ENCODE measurements around the gene ZBTB40. TPM values are rescaled to one million over a fixed set of nuclear protein-coding genes. Genes with fewer than 3 reads are reported as not detected.

ZBTB40 gene
- total and polyA plus RNA-seq, 5 experiments from 2014 or later, result 1.4 to 67.2 (median 4.8) TPM

- H3K9me3 Mint-ChIP-seq, result no peaks in the 10 kb centered on the region
- no peak for ATAC-seq
- peaks cover 0 to 3% (median 0%) of the 10 kb centered on the region in 3 donors for H3K36me3 Mint-ChIP-seq
- H3K27ac Mint-ChIP-seq, result no peak overlapping the region
- H3K4me3 Mint-ChIP-seq, result peak overlapping the region in 7 of 10 donors; percentile 12 to 56 (median 43)
- no peak for DNase-seq
- POLR2A ChIA-PET, result no interaction called here
- H3K4me1 Mint-ChIP-seq, result peaks cover 5 to 11% (median 7%) of the 10 kb centered on the region in 4 donors
- peaks cover 20 to 70% (median 43%) of the 10 kb centered on the region in 5 donors for H3K27me3 Mint-ChIP-seq
Measured at GRCh38 chr1:22563671-22564602, 112.3 kb downstream of the ZBTB40 start.

- ATAC-seq (no peak), DNase-seq (no peak)
- Mint-ChIP-seq H3K4me1 (peaks cover 5 to 11% (median 7%) of the 10 kb centered on the region in 4 donors), H3K9me3 (no peaks in the 10 kb centered on the region), H3K27me3 (peaks cover 17 to 50% (median 40%) of the 10 kb centered on the region in 5 donors), H3K4me3 (no peak overlapping the region), H3K27ac (no peak overlapping the region), H3K36me3 (peaks cover 0 to 3% (median 0%) of the 10 kb centered on the region in 3 donors)
- POLR2A ChIA-PET, result no interaction called here
Measured at GRCh38 chr1:22566161-22566560, 114.5 kb downstream of the ZBTB40 start.

- H3K4me3 Mint-ChIP-seq, result no peak overlapping the region
- H3K27ac Mint-ChIP-seq, result no peak overlapping the region
- H3K9me3 Mint-ChIP-seq, result no peaks in the 10 kb centered on the region
- DNase-seq (no peak), ATAC-seq (no peak)
- peaks cover 9 to 43% (median 33%) of the 10 kb centered on the region in 5 donors for H3K27me3 Mint-ChIP-seq
- POLR2A ChIA-PET, result no interaction called here
- peaks cover 5 to 11% (median 7%) of the 10 kb centered on the region in 4 donors for H3K4me1 Mint-ChIP-seq
- H3K36me3 Mint-ChIP-seq, result peaks cover 0 to 3% (median 0%) of the 10 kb centered on the region in 3 donors
Measured at GRCh38 chr1:22567197-22567596, 115.5 kb downstream of the ZBTB40 start.

GRCh38 chr1:22567994-22568393 is 116.3 kb downstream of the ZBTB40 start:
- H3K4me3 Mint-ChIP-seq, result no peak overlapping the region
- no peaks in the 10 kb centered on the region for H3K9me3 Mint-ChIP-seq
- DNase-seq (no peak), ATAC-seq (no peak)
- peaks cover 0 to 3% (median 0%) of the 10 kb centered on the region in 3 donors for H3K36me3 Mint-ChIP-seq
- H3K27ac Mint-ChIP-seq, result no peak overlapping the region
- POLR2A ChIA-PET, result no interaction called here
- peaks cover 9 to 42% (median 29%) of the 10 kb centered on the region in 5 donors for H3K27me3 Mint-ChIP-seq
- H3K4me1 Mint-ChIP-seq, result peaks cover 5 to 8% (median 6%) of the 10 kb centered on the region in 4 donors

- Mint-ChIP-seq H3K9me3 (no peaks in the 10 kb centered on the region), H3K4me1 (peaks cover 0 to 4% (median 2%) of the 10 kb centered on the region in 4 donors), H3K36me3 (no peaks in the 10 kb centered on the region), H3K4me3 (no peak overlapping the region), H3K27ac (no peak overlapping the region), H3K27me3 (peaks cover 7 to 35% (median 24%) of the 10 kb centered on the region in 5 donors)
- DNase-seq, result no peak
- POLR2A ChIA-PET, result no interaction called here
- no peak for ATAC-seq
Measured at GRCh38 chr1:22569269-22569668, 117.6 kb downstream of the ZBTB40 start.

- H3K27ac Mint-ChIP-seq, result no peak overlapping the region
- DNase-seq (no peak), ATAC-seq (no peak)
- H3K9me3 Mint-ChIP-seq, result no peaks in the 10 kb centered on the region
- H3K27me3 Mint-ChIP-seq, result peaks cover 2 to 31% (median 18%) of the 10 kb centered on the region in 5 donors
- H3K4me3 Mint-ChIP-seq, result no peak overlapping the region
- no peaks in the 10 kb centered on the region for H3K4me1 Mint-ChIP-seq
- POLR2A ChIA-PET, result no interaction called here
- no peaks in the 10 kb centered on the region for H3K36me3 Mint-ChIP-seq
Measured at GRCh38 chr1:22570140-22570909, 118.7 kb downstream of the ZBTB40 start.

- Mint-ChIP-seq H3K9me3 (peaks cover 0 to 6% (median 0%) of the 10 kb centered on the region in 9 donors), H3K27ac (no peak overlapping the region), H3K36me3 (no peaks in the 10 kb centered on the region), H3K4me1 (no peaks in the 10 kb centered on the region), H3K27me3 (peaks cover 2 to 27% (median 8%) of the 10 kb centered on the region in 5 donors), H3K4me3 (no peak overlapping the region)
- DNase-seq (no peak), ATAC-seq (no peak)
- POLR2A ChIA-PET, result no interaction called here
Measured at GRCh38 chr1:22572818-22573217, 121.2 kb downstream of the ZBTB40 start.

- POLR2A ChIA-PET, result no interaction called here
- Mint-ChIP-seq H3K27me3 (peaks cover 2 to 27% (median 8%) of the 10 kb centered on the region in 5 donors), H3K27ac (no peak overlapping the region), H3K9me3 (peaks cover 0 to 10% (median 0%) of the 10 kb centered on the region in 9 donors), H3K36me3 (no peaks in the 10 kb centered on the region), H3K4me1 (no peaks in the 10 kb centered on the region), H3K4me3 (no peak overlapping the region)
- DNase-seq, result no peak
- ATAC-seq, result no peak
Measured at GRCh38 chr1:22573237-22573636, 121.6 kb downstream of the ZBTB40 start.

- no peak overlapping the region for H3K4me3 Mint-ChIP-seq
- POLR2A ChIA-PET, result no interaction called here
- ATAC-seq (no peak), DNase-seq (no peak)
- H3K27ac Mint-ChIP-seq, result no peak overlapping the region
- no peaks in the 10 kb centered on the region for H3K36me3 Mint-ChIP-seq
- H3K27me3 Mint-ChIP-seq, result peaks cover 2 to 20% (median 8%) of the 10 kb centered on the region in 5 donors
- peaks cover 0 to 2% (median 0%) of the 10 kb centered on the region in 4 donors for H3K4me1 Mint-ChIP-seq
- peaks cover 0 to 10% (median 0%) of the 10 kb centered on the region in 9 donors for H3K9me3 Mint-ChIP-seq
Measured at GRCh38 chr1:22575532-22576149, 124.0 kb downstream of the ZBTB40 start.

GRCh38 chr1:22576150-22576544 is 124.5 kb downstream of the ZBTB40 start:
- no peak for DNase-seq
- Mint-ChIP-seq H3K36me3 (no peaks in the 10 kb centered on the region), H3K4me3 (no peak overlapping the region), H3K27me3 (peaks cover 2 to 20% (median 8%) of the 10 kb centered on the region in 5 donors), H3K27ac (no peak overlapping the region), H3K9me3 (peaks cover 0 to 10% (median 0%) of the 10 kb centered on the region in 9 donors), H3K4me1 (peaks cover 0 to 2% (median 0%) of the 10 kb centered on the region in 4 donors)
- ATAC-seq, result no peak
- POLR2A ChIA-PET, result no interaction called here

- peaks cover 0 to 2% (median 0%) of the 10 kb centered on the region in 4 donors for H3K4me1 Mint-ChIP-seq
- no peak overlapping the region for H3K27ac Mint-ChIP-seq
- POLR2A ChIA-PET, result no interaction called here
- DNase-seq (no peak), ATAC-seq (no peak)
- peaks cover 0 to 10% (median 0%) of the 10 kb centered on the region in 9 donors for H3K9me3 Mint-ChIP-seq
- no peaks in the 10 kb centered on the region for H3K36me3 Mint-ChIP-seq
- H3K4me3 Mint-ChIP-seq, result no peak overlapping the region
- H3K27me3 Mint-ChIP-seq, result peaks cover 2 to 20% (median 8%) of the 10 kb centered on the region in 5 donors
Measured at GRCh38 chr1:22576617-22577016, 125.0 kb downstream of the ZBTB40 start.

- peak overlapping the region in 1 of 10 donors; percentile 66 for H3K27ac Mint-ChIP-seq
Measured at GRCh38 chr1:22578732-22579361, 127.2 kb downstream of the ZBTB40 start.

More at GRCh38 chr1:22578732-22579361, 127.2 kb downstream of the ZBTB40 start:
- ATAC-seq, result no peak
- H3K27me3 Mint-ChIP-seq, result peaks cover 0 to 10% (median 5%) of the 10 kb centered on the region in 5 donors
- POLR2A ChIA-PET, result no interaction called here
- DNase-seq, result peak in 1 of 10 donors; percentile 44
- peaks cover 0 to 2% (median 0%) of the 10 kb centered on the region in 4 donors for H3K4me1 Mint-ChIP-seq
- H3K4me3 Mint-ChIP-seq, result no peak overlapping the region
- H3K36me3 Mint-ChIP-seq, result no peaks in the 10 kb centered on the region
- peaks cover 0 to 10% (median 0%) of the 10 kb centered on the region in 9 donors for H3K9me3 Mint-ChIP-seq
